GM12864 (cell line): ENCODE data around the gene PDE3A.

Experiments used
- DNase-seq: peaks from one replicate; pipeline ENCODE4 v3.0.0-alpha.2; 2011; ENCODE audit warnings: low read depth
- H3K4me3 ChIP-seq: 2 replicates; pipeline ENCODE4 v1.5.1; 2011; ENCODE audit warnings: mild to moderate bottlenecking, low read depth, low read length, control low read depth
- CTCF ChIP-seq: IDR thresholded peaks from 2 replicates; pipeline ENCODE4 v1.5.1; 2011; ENCODE audit warnings: low read depth, mild to moderate bottlenecking, moderate library complexity, low read length, control low read depth, inconsistent platforms; ENCODE audit errors: missing control alignments

The PDE3A gene

GRCh38 chr12:20474016-20474415, 105.7 kb downstream of the PDE3A start:
- no peak overlapping the region for H3K4me3 ChIP-seq
- no peak for TF ChIP-seq CTCF
- DNase-seq: no peak

- TF ChIP-seq CTCF: no peak
- no peak overlapping the region for H3K4me3 ChIP-seq
- DNase-seq: no peak
These were observed 106.1 kb downstream of the PDE3A start for GRCh38 chr12:20474443-20474842.

GRCh38 chr12:20475542-20475941, 107.2 kb downstream of the PDE3A start:
- no peak for DNase-seq
- no peak overlapping the region for H3K4me3 ChIP-seq

GRCh38 chr12:20476551-20476950, 108.2 kb downstream of the PDE3A start:
- TF ChIP-seq CTCF: no peak
- no peak overlapping the region for H3K4me3 ChIP-seq
- no peak for DNase-seq

More at GRCh38 chr12:20475542-20475941, 107.2 kb downstream of the PDE3A start:
- TF ChIP-seq CTCF: no peak

GRCh38 chr12:20477255-20477654, 108.9 kb downstream of the PDE3A start:
- no peak for TF ChIP-seq CTCF
- H3K4me3 ChIP-seq: no peak overlapping the region
- no peak for DNase-seq

- TF ChIP-seq CTCF: no peak
- no peak overlapping the region for H3K4me3 ChIP-seq
- no peak for DNase-seq
These were observed 109.3 kb downstream of the PDE3A start for GRCh38 chr12:20477672-20478071.

GRCh38 chr12:20482491-20483054, 114.2 kb downstream of the PDE3A start:
- no peak for TF ChIP-seq CTCF
- H3K4me3 ChIP-seq: no peak overlapping the region
- no peak for DNase-seq
